Mesodermal cell (in vitro differentiated cells): ENCODE measurements around the gene ZNF644.
"Not testable (repeated sequence)": the region's sequence is repeated elsewhere in the genome, so short reads cannot be mapped to it uniquely, and the experiment has no call there.

ENCODE experiments used
- H3K27ac ChIP-seq: 2 replicates; pipeline ENCODE4 v1.7.0; 2013; ENCODE audit warnings: mild to moderate bottlenecking, low read depth, low read length, moderate library complexity; ENCODE audit not compliant: severe bottlenecking
- H3K36me3 ChIP-seq: 2 replicates; pipeline ENCODE4 v1.7.1; 2013; ENCODE audit warnings: mild to moderate bottlenecking, low read length, moderate library complexity; ENCODE audit not compliant: control insufficient read depth, insufficient read depth
- H3K4me1 ChIP-seq: one replicate; pipeline ENCODE4 v1.7.1; 2013; ENCODE audit warnings: mild to moderate bottlenecking, low read length; ENCODE audit not compliant: insufficient read depth, control insufficient read depth, poor library complexity, severe bottlenecking
- H3K4me3 ChIP-seq: 2 replicates; pipeline ENCODE4 v1.7.0; 2013; ENCODE audit warnings: low read length, control low read depth, mild to moderate bottlenecking; ENCODE audit not compliant: insufficient read depth, poor library complexity, severe bottlenecking; ENCODE audit errors: extremely low read depth
- H3K9me3 ChIP-seq: 2 replicates; pipeline ENCODE4 v1.7.1; 2013; ENCODE audit warnings: mild to moderate bottlenecking, low read length, moderate library complexity; ENCODE audit not compliant: control insufficient read depth
- WGBS, 2 experiments: methylation state at CpG; one replicate each; pipeline ENCODE4 v1.1.5; 2013; ENCODE audit warnings: missing lambda C conversion rate in 2 of 2; ENCODE audit not compliant: insufficient coverage in 2 of 2; 5-methylcytosine and 5-hydroxymethylcytosine counted together

The ZNF644 gene

DNA sequence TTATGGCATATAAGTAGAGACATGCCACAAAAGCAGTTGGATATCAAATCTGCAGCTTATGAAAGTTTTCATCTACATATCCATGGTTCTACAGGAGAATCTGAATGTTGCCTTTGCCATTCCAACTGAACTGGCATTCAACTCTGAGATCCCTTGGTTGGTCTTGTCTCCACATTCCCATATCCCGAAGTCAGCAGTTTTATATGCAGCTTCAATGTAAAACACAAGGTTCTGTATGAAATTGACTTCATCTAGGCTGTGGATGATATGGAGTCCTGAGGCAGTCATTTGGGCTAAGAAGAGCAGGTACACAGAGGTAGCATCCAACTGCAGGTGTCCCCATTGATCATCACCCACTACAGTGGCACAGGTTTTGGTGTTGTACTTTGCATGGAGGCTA, 129.0 kb downstream of the ZNF644 start:
- not testable (repeated sequence) for H3K4me1 ChIP-seq, H3K4me3 ChIP-seq, H3K27ac ChIP-seq, H3K9me3 ChIP-seq
- 67% methylated on average over 1 of the region's 1 CpG; no CpG with 5 or more reads in 1 of the 2 experiments for WGBS, 2 experiments
- peaks cover 26% of the 10 kb centered on the region for H3K36me3 ChIP-seq

DNA sequence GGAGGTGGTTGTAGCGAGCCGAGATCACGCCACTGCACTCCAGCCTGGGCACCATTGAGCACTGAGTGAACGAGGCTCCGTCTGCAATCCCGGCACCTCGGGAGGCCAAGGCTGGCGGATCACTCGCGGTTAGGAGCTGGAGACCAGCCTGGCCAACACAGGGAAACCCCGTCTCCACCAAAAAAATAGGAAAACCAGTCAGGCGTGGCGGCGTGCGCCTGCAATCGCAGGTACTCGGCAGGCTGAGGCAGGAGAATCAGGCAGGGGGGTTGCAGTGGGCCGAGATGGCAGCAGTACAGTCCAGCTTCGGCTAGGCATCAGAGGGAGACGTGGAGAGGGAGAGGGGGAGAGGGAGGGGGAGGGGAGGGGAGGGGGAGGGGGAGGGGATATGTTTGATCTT, 129.6 kb downstream of the ZNF644 start:
- not testable (repeated sequence) for H3K4me3 ChIP-seq, H3K4me1 ChIP-seq, H3K9me3 ChIP-seq, H3K27ac ChIP-seq
- peaks cover 21% of the 10 kb centered on the region for H3K36me3 ChIP-seq
- 89 to 97% methylated on average over 4 to 8 of the region's 20 CpGs for WGBS, 2 experiments

DNA sequence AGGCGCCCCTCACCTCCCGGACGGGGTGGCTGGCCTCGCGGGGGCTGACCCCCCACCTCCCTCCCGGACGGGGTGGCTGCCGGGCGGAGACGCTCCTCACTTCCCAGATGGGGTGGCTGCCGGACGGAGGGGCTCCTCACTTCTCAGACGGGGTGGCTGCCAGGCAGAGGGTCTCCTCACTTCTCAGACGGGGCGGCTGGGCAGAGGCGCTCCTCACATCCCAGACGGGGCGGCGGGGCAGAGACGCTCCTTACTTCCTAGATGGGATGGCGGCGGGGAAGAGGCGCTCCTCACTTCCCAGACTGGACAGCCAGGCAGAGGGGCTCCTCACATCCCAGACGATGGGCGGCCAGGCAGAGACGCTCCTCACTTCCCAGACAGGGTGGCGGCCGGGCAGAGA, 130.1 kb downstream of the ZNF644 start:
- H3K9me3 ChIP-seq, H3K4me3 ChIP-seq, H3K4me1 ChIP-seq, H3K27ac ChIP-seq: not testable (repeated sequence)
- 94 to 100% methylated on average over 3 to 5 of the region's 28 CpGs for WGBS, 2 experiments
- peaks cover 21% of the 10 kb centered on the region for H3K36me3 ChIP-seq

DNA sequence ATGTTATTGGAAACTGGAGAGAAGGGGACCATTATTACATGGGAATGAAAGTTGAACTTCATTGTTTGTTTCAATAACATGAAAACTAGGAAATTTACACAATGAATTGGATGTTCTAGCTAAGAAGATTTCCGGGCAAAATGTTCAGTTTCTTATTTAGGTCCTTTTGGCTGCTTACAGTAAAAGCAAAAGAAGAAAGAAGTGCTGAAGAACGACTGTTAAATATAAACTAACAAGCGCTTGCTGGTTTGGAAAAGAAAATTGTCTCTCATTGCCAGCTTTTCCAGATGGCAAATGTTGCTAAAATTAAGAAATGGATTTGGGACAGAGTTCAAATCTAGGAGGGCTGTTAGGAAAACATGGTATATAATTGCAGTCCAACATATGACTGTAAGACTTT, 139.6 kb downstream of the ZNF644 start:
- H3K9me3 ChIP-seq: peaks cover 23% of the 10 kb centered on the region
- H3K4me1 ChIP-seq: no peaks in the 10 kb centered on the region
- 67% methylated on average over 3 of the region's 3 CpGs for WGBS, 2 experiments
- no peak overlapping the region for H3K4me3 ChIP-seq
- H3K36me3 ChIP-seq: no peaks in the 10 kb centered on the region
- no peak overlapping the region for H3K27ac ChIP-seq

DNA sequence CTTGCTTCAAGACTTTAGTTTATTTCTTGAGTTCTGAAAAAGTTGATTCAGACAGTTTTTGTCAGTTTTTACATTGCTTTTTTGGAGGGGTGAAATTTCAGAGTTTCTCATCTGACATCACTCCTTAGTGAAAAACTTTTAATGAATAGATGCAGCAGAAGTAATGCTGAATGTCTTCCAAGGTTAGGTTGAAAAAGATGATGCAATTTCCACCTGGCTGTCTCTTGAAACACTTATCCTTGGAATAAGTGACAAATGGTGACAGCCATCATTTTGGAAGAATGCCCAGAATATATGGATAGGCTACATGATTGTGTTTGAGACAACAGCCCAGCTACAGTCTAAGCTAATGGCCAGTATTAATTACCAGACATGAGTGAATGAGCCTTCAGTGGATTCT, 140.8 kb downstream of the ZNF644 start:
- H3K9me3 ChIP-seq: peaks cover 23% of the 10 kb centered on the region
- no peak overlapping the region for H3K27ac ChIP-seq
- no peak overlapping the region for H3K4me3 ChIP-seq
- no peaks in the 10 kb centered on the region for H3K4me1 ChIP-seq
- H3K36me3 ChIP-seq: no peaks in the 10 kb centered on the region

DNA sequence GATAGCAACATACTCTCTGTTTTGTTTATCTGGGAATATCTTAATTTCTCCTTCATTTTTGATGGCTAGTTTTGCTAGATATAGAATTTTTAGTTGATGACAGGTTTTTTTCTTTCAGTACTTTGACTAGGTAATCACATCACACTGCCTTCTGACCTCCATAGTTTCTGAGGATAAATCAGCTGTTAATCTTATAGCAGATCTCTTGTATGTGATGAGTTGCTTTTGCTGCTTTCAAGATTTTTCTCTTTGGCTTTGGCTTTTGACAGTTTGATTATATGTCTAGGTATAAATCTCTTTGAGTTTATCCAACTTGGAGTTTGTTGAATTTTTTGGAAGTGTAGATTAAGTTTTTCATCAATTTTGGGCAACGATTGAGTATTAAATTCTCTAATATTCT, 142.6 kb downstream of the ZNF644 start:
- peaks cover 23% of the 10 kb centered on the region for H3K9me3 ChIP-seq
- H3K27ac ChIP-seq: no peak overlapping the region
- H3K4me1 ChIP-seq: no peaks in the 10 kb centered on the region
- no peak overlapping the region for H3K4me3 ChIP-seq
- no CpG with 5 or more reads among the region's 1 CpG for WGBS, 2 experiments
- H3K36me3 ChIP-seq: no peaks in the 10 kb centered on the region

DNA sequence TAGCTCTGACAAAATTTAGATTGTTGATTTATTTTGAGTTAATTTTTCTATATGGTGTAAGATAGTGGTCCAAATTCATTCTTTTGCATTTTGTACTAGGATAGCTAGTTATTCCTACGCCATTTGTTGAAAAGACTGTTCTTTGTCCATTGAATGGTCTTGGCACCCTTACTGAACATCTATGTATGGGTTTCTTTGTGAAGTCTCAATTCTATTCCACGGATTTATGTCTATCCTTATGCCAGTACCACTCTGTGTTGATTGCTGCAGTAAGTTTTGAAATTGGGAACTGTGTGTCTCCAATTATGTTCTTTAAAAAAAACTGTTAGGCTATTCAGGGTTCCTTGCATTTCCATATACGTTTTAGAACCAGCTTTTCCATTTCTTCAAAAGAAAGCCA, 145.7 kb downstream of the ZNF644 start:
- H3K4me3 ChIP-seq: no peak overlapping the region
- 100% methylated on average over 1 of the region's 3 CpGs; no CpG with 5 or more reads in 1 of the 2 experiments for WGBS, 2 experiments
- peaks cover 18% of the 10 kb centered on the region for H3K9me3 ChIP-seq
- no peaks in the 10 kb centered on the region for H3K36me3 ChIP-seq
- H3K27ac ChIP-seq: no peak overlapping the region
- H3K4me1 ChIP-seq: no peaks in the 10 kb centered on the region
